Endothelial cell of umbilical vein (primary cell): ENCODE measurements around the gene ALDH4A1.

Experiments used
- CTCF ChIP-seq, 2 donors: IDR thresholded peaks; 1 replicate in 1 of 2; 2 replicates in 1 of 2; pipeline ENCODE4 v1.5.1; 2011; ENCODE audit warnings: low read length in 2 of 2, mild to moderate bottlenecking in 2 of 2, moderate library complexity in 2 of 2, control low read depth in 1 of 2, inconsistent platforms in 1 of 2, low read depth in 1 of 2; ENCODE audit not compliant: insufficient read depth in 1 of 2; ENCODE audit errors: extremely low read depth in 1 of 2
- EZH2 ChIP-seq: IDR thresholded peaks from 2 replicates; pipeline ENCODE4 v1.6.1; 2012; ENCODE audit warnings: borderline replicate concordance, low read depth, mild to moderate bottlenecking, moderate library complexity, low read length, inconsistent platforms; ENCODE audit not compliant: severe bottlenecking
- GATA2 ChIP-seq: IDR thresholded peaks from 2 replicates; pipeline ENCODE4 v1.7.0; 2011; ENCODE audit warnings: low read depth, mild to moderate bottlenecking, moderate library complexity, mixed read lengths, low read length; ENCODE audit not compliant: insufficient read length, insufficient read depth
- POLR2A ChIP-seq: IDR thresholded peaks from 2 replicates; pipeline ENCODE4 v1.6.1; 2012; ENCODE audit warnings: low read depth, mild to moderate bottlenecking, control low read depth, low read length

DNA sequence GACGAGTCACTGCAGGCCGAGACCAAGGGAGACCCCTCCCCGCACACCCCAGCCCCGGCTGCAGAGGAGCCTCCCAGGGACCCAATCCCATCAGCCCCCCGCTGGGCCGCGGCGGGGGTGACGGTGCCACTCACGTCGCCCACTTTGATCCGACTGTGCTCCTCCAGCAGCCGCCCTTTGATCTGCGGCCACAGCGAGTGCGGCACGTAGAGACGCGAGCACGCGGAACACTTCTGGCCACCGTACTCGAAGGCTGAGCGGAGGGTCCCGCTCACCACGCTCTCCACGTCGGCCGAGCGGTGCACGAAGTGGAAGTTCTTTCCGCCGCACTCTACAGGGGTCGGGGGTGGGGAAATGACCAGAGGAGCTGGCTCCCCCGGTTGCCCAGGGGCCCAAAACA is 25.1 kb downstream of the ALDH4A1 start:
- TF ChIP-seq CTCF (IDR thresholded peaks at IDR 0.05; ENCODE audit: extremely low read depth in 1 of 2, insufficient read depth in 1 of 2, low read depth in 1 of 2, low read length in 2 of 2) (no peak), GATA2 (no peak), EZH2 (no peak), POLR2A (no peak)
